ENCODE measurements around the gene ACSS3.

- TF ChIP-seq CTCF (IDR thresholded peaks at IDR 0.05), result no peak
- no peak for TF ChIP-seq POLR2A (IDR thresholded peaks at IDR 0.05)
- no peak for TF ChIP-seq POLR2AphosphoS5 (IDR thresholded peaks at IDR 0.05)
These were observed 83.8 kb downstream of the ACSS3 start for GRCh38 chr12:81161680-81162079.

Measured in breast epithelium (tissue), 3 donors.